Stomach (tissue), 9 donors: ENCODE data around the gene LRFN2. TPM values are rescaled to one million over a fixed set of nuclear protein-coding genes. Genes with fewer than 3 reads are reported as not detected.

ENCODE experiments used
- DNase-seq, 2 donors: peaks; one replicate each; pipeline versions ENCODE4 v3.0.0 to v3.0.0-alpha.2; 2013 to 2019
- H3K27ac ChIP-seq, 5 donors: fragments of 200-600 bp in 4 of 5; sonication (generic) in 4 of 5; one replicate each; pipeline ENCODE4 v1.5.1; 2013 to 2019; ENCODE audit warnings: mild to moderate bottlenecking in 1 of 5, moderate library complexity in 1 of 5
- H3K27me3 ChIP-seq, 3 donors: fragments of 200-600 bp; sonication (generic); one replicate each; pipeline ENCODE4 v1.5.1; 2017 to 2019; ENCODE audit warnings: mixed run types in 1 of 3
- H3K36me3 ChIP-seq, 4 donors: fragments of 200-600 bp; sonication (generic); 1 replicate in 3 of 4; 2 replicates in 1 of 4; pipeline ENCODE4 v1.5.1; 2016 to 2019
- H3K4me1 ChIP-seq, 4 donors: fragments of 200-600 bp; sonication (generic); one replicate each; pipeline ENCODE4 v1.5.1; 2016 to 2019
- H3K4me3 ChIP-seq, 4 donors: fragments of 200-600 bp; sonication (generic) in 3 of 4; one replicate each; pipeline ENCODE4 v1.5.1; 2016 to 2019; ENCODE audit warnings: mild to moderate bottlenecking in 1 of 4
- H3K9me3 ChIP-seq, 4 donors: fragments of 200-600 bp; sonication (generic); one replicate each; pipeline ENCODE4 v1.5.1; 2016 to 2019
- EP300 ChIP-seq: sonication (generic); formaldehyde crosslinking; IDR thresholded peaks from one replicate; pipeline ENCODE4 v1.6.1; 2017; ENCODE audit warnings: antibody characterized with exemption
- POLR2A ChIP-seq, 4 donors: fragments of 450-650 bp; IDR thresholded peaks; one replicate each; pipeline ENCODE4 v1.6.1; 2016; ENCODE audit warnings: antibody characterized with exemption in 4 of 4, control low read depth in 2 of 4, mild to moderate bottlenecking in 1 of 4, moderate library complexity in 1 of 4
- POLR2AphosphoS5 ChIP-seq, 3 donors: sonication (generic); formaldehyde crosslinking; IDR thresholded peaks; one replicate each; pipeline ENCODE4 v1.6.1; 2016; ENCODE audit warnings: antibody characterized with exemption in 3 of 3
- WGBS, 5 donors: extraction: QIAGEN DNeasy Blood & Tissue Kit in 3 of 5; methylation state at CpG; one replicate each; pipeline versions ENCODE4 v1.1.5 to v1.1.7; 2013 to 2018; 5-methylcytosine and 5-hydroxymethylcytosine counted together
- intact Hi-C: fragments of 100-400 bp; cut with DNase I; formaldehyde crosslinking; loops from one replicate; pipeline ENCODE4 v1.15.1; 2023; ENCODE audit warnings: low total_unique reads
- polyA plus RNA-seq, 3 donors: library from polyadenylated mRNA; stranded (reverse); fragments of 200-250 nt; gene quantifications; one replicate each; pipeline ENCODE4 v1.2.3, GENCODE V29; 2013
- total RNA-seq, 5 donors: library from RNA; depleted of rRNA; stranded (reverse); fragments of >200 nt; gene quantifications; one replicate each; pipeline versions ENCODE4 v1.1.0 to v1.2.3, GENCODE V29; 2014 to 2016
- TF ChIP-seq, protein P1 (sequence below), 7 experiments: fragments of 450-650 bp in 4 of 7; fragments of 200-600 bp in 3 of 7; sonication (generic) in 3 of 7; IDR thresholded peaks; one replicate each; pipeline ENCODE4 v1.5.1; 2016 to 2019; ENCODE audit warnings: antibody characterized with exemption in 7 of 7, control low read depth in 2 of 7, mild to moderate bottlenecking in 1 of 7
- donor health status: healthy with polysubstance abuse.
- donor health status: Bipolar disorder and iron deficiency.
- donor health status: healthy.

The LRFN2 gene
- total and polyA plus RNA-seq, 8 donors: 0.10 TPM; not detected in 7

DNA sequence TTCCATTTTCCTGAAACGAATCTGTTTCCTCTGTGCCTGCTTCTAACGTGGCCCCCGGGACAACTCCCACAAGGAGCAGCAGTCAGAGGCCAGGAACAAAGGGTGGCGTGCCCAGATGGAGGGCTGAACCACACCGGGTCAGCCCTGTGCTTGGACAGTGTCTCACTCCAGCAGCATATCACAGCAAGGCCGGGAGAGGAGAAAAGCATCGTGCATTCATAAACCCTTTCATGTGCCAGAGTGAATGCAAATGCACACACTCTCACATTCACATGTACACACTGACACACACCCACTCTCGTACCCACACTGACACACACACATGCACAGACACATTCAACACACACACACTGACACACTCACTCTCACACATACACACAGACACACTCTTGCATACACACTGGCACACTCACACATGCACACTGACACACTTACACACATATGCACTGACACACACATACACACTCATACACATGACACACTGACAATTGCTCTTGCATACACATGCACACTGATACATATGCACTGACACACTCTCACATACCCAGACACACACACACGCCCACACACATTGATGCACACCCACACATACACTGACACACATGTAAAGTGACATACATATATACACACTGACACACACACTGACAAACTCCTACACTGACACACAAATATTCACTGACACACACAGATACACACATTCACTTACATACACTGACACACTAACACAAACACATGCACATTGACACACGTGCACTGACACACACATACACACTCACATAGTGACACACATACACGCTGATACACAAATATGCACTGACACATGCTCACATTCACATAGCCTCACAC is 237.0 kb downstream of the LRFN2 start:
- 58 to 64% (median 59%) methylated on average over 10 to 11 of the region's 11 CpGs for WGBS, 5 donors
- peaks cover 0 to under 1% (median 0%) of the 10 kb centered on the region in 4 donors for H3K4me1 ChIP-seq
- H3K4me3 ChIP-seq: no peak overlapping the region
- no peaks in the 10 kb centered on the region for H3K36me3 ChIP-seq
- intact Hi-C loops: no loop called here
- H3K9me3 ChIP-seq: no peaks in the 10 kb centered on the region
- TF ChIP-seq EP300 (no peak), POLR2AphosphoS5 (IDR thresholded peaks at IDR 0.05) (no peak), POLR2A (IDR thresholded peaks at IDR 0.05) (no peak)
- TF ChIP-seq, protein P1, sequence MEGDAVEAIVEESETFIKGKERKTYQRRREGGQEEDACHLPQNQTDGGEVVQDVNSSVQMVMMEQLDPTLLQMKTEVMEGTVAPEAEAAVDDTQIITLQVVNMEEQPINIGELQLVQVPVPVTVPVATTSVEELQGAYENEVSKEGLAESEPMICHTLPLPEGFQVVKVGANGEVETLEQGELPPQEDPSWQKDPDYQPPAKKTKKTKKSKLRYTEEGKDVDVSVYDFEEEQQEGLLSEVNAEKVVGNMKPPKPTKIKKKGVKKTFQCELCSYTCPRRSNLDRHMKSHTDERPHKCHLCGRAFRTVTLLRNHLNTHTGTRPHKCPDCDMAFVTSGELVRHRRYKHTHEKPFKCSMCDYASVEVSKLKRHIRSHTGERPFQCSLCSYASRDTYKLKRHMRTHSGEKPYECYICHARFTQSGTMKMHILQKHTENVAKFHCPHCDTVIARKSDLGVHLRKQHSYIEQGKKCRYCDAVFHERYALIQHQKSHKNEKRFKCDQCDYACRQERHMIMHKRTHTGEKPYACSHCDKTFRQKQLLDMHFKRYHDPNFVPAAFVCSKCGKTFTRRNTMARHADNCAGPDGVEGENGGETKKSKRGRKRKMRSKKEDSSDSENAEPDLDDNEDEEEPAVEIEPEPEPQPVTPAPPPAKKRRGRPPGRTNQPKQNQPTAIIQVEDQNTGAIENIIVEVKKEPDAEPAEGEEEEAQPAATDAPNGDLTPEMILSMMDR (IDR thresholded peaks at IDR 0.05): no peak
- H3K27me3 ChIP-seq: peaks cover 0 to 22% (median 0%) of the 10 kb centered on the region in 3 donors
- DNase-seq: peak in 1 of 2 donors; percentile 21
- H3K27ac ChIP-seq: no peak overlapping the region

DNA sequence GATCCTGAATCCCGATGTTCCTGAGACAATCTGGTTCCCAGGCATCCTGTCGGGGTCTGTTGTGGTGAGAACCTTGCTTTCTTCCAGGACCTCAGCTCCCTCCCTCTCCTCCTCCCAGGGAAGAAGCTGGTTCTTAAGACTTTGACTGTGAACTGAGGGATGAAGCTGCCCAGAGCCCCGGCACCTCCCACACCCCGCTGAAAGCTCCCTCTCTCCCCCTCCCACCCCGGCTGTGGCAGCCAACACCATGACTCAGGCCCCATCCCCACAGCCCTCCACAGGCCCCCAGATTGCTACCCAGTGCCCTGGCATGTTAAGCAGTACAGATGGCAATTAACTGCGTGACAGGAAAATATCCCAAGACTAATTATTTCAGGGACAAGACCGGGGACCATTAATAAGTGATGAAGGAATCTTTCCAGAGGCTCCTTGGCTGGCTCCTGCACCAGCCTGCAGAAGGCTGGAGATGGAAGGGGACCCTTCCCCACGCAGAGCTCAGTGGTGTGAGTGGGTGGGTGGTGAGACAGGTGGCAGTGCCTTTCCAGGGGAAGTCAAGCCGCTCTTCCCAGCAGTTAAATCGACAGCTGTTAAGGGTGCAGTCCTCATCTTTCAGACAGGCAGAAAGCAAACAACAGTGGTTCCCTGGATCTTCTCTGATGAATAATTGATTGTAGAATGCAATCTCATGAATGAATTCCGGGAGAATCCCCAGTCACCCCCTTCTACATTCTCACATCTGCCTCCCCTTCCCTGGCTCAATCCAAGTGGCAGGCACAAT is 237.9 kb downstream of the LRFN2 start:
- Histone ChIP-seq H3K4me1 (peaks cover 0 to 9% (median 0%) of the 10 kb centered on the region in 4 donors), H3K9me3 (no peaks in the 10 kb centered on the region), H3K4me3 (no peak overlapping the region), H3K27me3 (peaks cover 0 to 22% (median 0%) of the 10 kb centered on the region in 3 donors), H3K36me3 (no peaks in the 10 kb centered on the region), H3K27ac (no peak overlapping the region)
- no peak for TF ChIP-seq POLR2A (IDR thresholded peaks at IDR 0.05)
- TF ChIP-seq EP300: no peak
- TF ChIP-seq, protein P1 (IDR thresholded peaks at IDR 0.05): no peak
- TF ChIP-seq POLR2AphosphoS5 (IDR thresholded peaks at IDR 0.05): no peak
- peak in 1 of 2 donors; percentile 62 for DNase-seq
- 51 to 66% (median 57%) methylated on average over 11 of the region's 11 CpGs for WGBS, 5 donors
- intact Hi-C loops: no loop called here

DNA sequence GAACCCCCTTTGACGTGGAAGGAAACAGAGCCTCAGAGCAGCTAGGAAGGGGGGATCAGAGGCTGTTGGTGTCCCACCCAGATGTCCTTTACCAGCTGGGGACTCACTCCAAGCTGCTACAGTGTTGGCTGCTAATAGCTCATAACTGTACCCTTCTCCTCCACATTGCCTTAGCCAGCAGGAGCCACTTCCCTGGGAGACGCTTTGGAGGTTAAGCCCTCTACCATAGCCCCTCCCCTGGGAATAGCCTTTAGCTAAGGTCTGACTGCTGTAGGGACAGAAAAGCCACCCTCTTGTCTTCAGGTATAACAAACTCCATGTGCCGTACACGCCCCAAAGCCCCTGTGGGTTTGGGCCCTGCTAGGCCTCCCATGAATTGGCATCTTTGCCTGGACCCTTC is 238.6 kb downstream of the LRFN2 start:
- intact Hi-C loops: no loop called here
- Histone ChIP-seq H3K4me3 (no peak overlapping the region), H3K4me1 (peaks cover 0 to 9% (median 0%) of the 10 kb centered on the region in 4 donors), H3K36me3 (no peaks in the 10 kb centered on the region), H3K9me3 (no peaks in the 10 kb centered on the region), H3K27me3 (peaks cover 0 to 22% (median 0%) of the 10 kb centered on the region in 3 donors), H3K27ac (no peak overlapping the region)
- TF ChIP-seq POLR2A (IDR thresholded peaks at IDR 0.05) (no peak), EP300 (no peak), POLR2AphosphoS5 (IDR thresholded peaks at IDR 0.05) (no peak)
- TF ChIP-seq, protein P1 (IDR thresholded peaks at IDR 0.05): no peak
- 80 to 93% (median 90%) methylated on average over 4 of the region's 4 CpGs for WGBS, 5 donors
- DNase-seq: no peak

DNA sequence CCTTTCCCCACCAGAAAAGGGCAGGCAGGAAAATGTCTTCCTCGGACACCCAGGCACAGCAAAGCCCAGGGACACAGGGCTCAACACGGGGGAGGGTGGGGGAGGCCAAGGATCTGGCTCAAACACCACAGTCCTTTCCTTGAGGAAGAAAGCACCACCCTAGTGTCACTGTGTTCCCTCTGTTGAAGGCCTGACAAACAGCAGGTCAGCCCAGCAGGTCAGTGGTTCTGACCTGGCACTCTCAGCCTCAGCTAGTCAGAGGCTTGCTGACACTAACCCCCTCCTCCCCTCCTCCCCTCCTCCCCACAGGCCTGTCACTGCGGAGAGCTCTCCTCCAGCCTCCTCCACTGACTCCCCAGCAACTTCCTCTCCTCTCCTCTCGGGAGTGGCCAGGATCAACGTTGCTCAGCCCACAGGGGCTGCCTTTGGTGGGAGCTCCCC is 239.6 kb downstream of the LRFN2 start:
- H3K27me3 ChIP-seq: peaks cover 0 to 22% (median 0%) of the 10 kb centered on the region in 3 donors
- intact Hi-C loops: no loop called here
- H3K4me1 ChIP-seq: peaks cover 0 to 9% (median 0%) of the 10 kb centered on the region in 4 donors
- H3K9me3 ChIP-seq: no peaks in the 10 kb centered on the region
- no peaks in the 10 kb centered on the region for H3K36me3 ChIP-seq
- WGBS, 5 donors: 51 to 73% (median 60%) methylated on average over 4 to 5 of the region's 5 CpGs
- no peak for TF ChIP-seq POLR2A (IDR thresholded peaks at IDR 0.05)
- TF ChIP-seq, protein P1 (IDR thresholded peaks at IDR 0.05): no peak
- TF ChIP-seq EP300: no peak
- TF ChIP-seq POLR2AphosphoS5 (IDR thresholded peaks at IDR 0.05): no peak
- DNase-seq: peak in 1 of 2 donors; percentile 19
- no peak overlapping the region for H3K27ac ChIP-seq
- no peak overlapping the region for H3K4me3 ChIP-seq
